GM12878 (cell line): ENCODE results near the gene BAHD1. TPM values are rescaled to one million over a fixed set of nuclear protein-coding genes. Genes with fewer than 3 reads are reported as not detected.

Experiments
- ATAC-seq: fragments of 200-7000 bp; cut with Tn5 transposase; 3 replicates; pipeline ENCODE4 v1.9.1; 2020; ENCODE audit warnings: mild to moderate bottlenecking, moderate library complexity
- BruUV-seq: library from RNA; stranded (reverse); fragments of 400-500 nt; replicated peaks from 2 replicates; lab custom pipeline; 2021; lab: Mats Ljungman, UMichigan
- CTCF ChIA-PET: fragments of 300-600 bp; sonication (Branson Sonifier 250); formaldehyde crosslinking; extraction: SDS; loops from one replicate; lab custom pipeline; 2021; ENCODE audit warnings: inconsistent platforms; lab: Yijun Ruan, JAX
- POLR2A ChIA-PET: fragments of 350-600 bp; formaldehyde crosslinking; extraction: SDS; loops from one replicate; lab custom pipeline; 2021; ENCODE audit warnings: inconsistent platforms; lab: Charles Lee
- RAD21 ChIA-PET: fragments of 300-600 bp; sonication (Branson Sonifier 250); formaldehyde crosslinking; loops from one replicate; lab custom pipeline; 2023; ENCODE audit warnings: antibody characterized with exemption; ENCODE audit not compliant: unreplicated experiment; lab: Charles Lee
- SMC1A ChIA-PET: fragments of 300-600 bp; sonication (Branson Sonifier 250); formaldehyde crosslinking; loops from one replicate; lab custom pipeline; 2023; ENCODE audit not compliant: unreplicated experiment, uncharacterized antibody; lab: Charles Lee
- DNase-seq: peaks from one replicate; pipeline ENCODE4 v3.0.0-alpha.2; 2011; ENCODE audit warnings: low read depth, low spot score
- FAIRE-seq: peaks from 3 replicates; lab custom pipeline; 2011; peaks lifted over from hg19 to GRCh38; lab: Jason Lieb, UNC
- H2AFZ ChIP-seq: 2 replicates; pipeline ENCODE4 v1.6.0; 2011; ENCODE audit warnings: low read depth, low read length, control low read depth; ENCODE audit not compliant: control insufficient read depth
- H3K27ac ChIP-seq: 2 replicates; pipeline ENCODE4 v1.5.1; 2011; ENCODE audit warnings: control low read depth; ENCODE audit not compliant: control insufficient read depth, insufficient read depth
- H3K27me3 ChIP-seq, 2 experiments: replicated peaks in 1 of 2; 2 replicates each; pipeline versions ENCODE4 v1.6.0 to v1.6.1; 2011; ENCODE audit warnings: low read length in 1 of 2; ENCODE audit not compliant: control insufficient read depth in 2 of 2, insufficient read depth in 2 of 2
- H3K36me3 ChIP-seq, 2 experiments: 2 replicates each; pipeline ENCODE4 v1.5.1; 2011; ENCODE audit warnings: low read length in 1 of 2; ENCODE audit not compliant: control insufficient read depth in 2 of 2, insufficient read depth in 2 of 2
- H3K4me1 ChIP-seq: 2 replicates; pipeline ENCODE4 v1.6.1; 2011; ENCODE audit warnings: mild to moderate bottlenecking, low read length, moderate library complexity, mixed read lengths; ENCODE audit not compliant: control insufficient read depth, insufficient read depth
- H3K4me2 ChIP-seq: 2 replicates; pipeline ENCODE4 v1.6.0; 2011; ENCODE audit warnings: control low read depth; ENCODE audit not compliant: control insufficient read depth, insufficient read depth
- H3K4me3 ChIP-seq: fragments of 200-600 bp; sonication (generic); 2 replicates; pipeline ENCODE4 v1.5.1; 2016
- H3K79me2 ChIP-seq: 2 replicates; pipeline ENCODE4 v1.6.0; 2011; ENCODE audit warnings: low read length; ENCODE audit not compliant: control insufficient read depth, insufficient read depth
- H3K9ac ChIP-seq: 2 replicates; pipeline ENCODE4 v1.8.0; 2011; ENCODE audit warnings: low read length, control low read depth, mixed read lengths; ENCODE audit not compliant: control insufficient read depth, insufficient read depth
- H3K9me3 ChIP-seq: replicated peaks from 3 replicates; pipeline ENCODE4 v1.5.1; 2011; ENCODE audit warnings: mild to moderate bottlenecking, low read length; ENCODE audit not compliant: control insufficient read depth, insufficient read depth
- H4K20me1 ChIP-seq: 2 replicates; pipeline ENCODE4 v1.6.0; 2011; ENCODE audit not compliant: control insufficient read depth, insufficient read depth
- E2F8 ChIP-seq: fragments of 450-650 bp; IDR thresholded peaks from 2 replicates; pipeline ENCODE4 v1.6.1; 2018; ENCODE audit warnings: mild to moderate bottlenecking, low read depth, moderate library complexity; ENCODE audit not compliant: partially characterized antibody
- MTA3 ChIP-seq: IDR thresholded peaks from 2 replicates; pipeline ENCODE4 v1.6.1; 2012; ENCODE audit warnings: low read length, inconsistent platforms, borderline replicate concordance
- NFXL1 ChIP-seq: fragments of 450-650 bp; IDR thresholded peaks from 2 replicates; pipeline ENCODE4 v1.6.1; 2017; ENCODE audit warnings: antibody characterized with exemption, mild to moderate bottlenecking, borderline replicate concordance
- PAX8 ChIP-seq: fragments of 450-650 bp; IDR thresholded peaks from 2 replicates; pipeline ENCODE4 v1.6.1; 2017; ENCODE audit warnings: mild to moderate bottlenecking, moderate library complexity
- RBBP5 ChIP-seq: fragments of 200-600 bp; sonication (generic); conservative IDR thresholded peaks from 2 replicates; pipeline ENCODE4 v1.6.1; 2016
- SMAD1 ChIP-seq: fragments of 450-650 bp; IDR thresholded peaks from 2 replicates; pipeline ENCODE4 v1.6.1; 2018; ENCODE audit warnings: mild to moderate bottlenecking, low read depth; ENCODE audit not compliant: partially characterized antibody
- WGBS: methylation state at CpG from one replicate; pipeline ENCODE4 v1.1.6; 2016; ENCODE audit warnings: low lambda C conversion rate; ENCODE audit not compliant: insufficient replicate concordance, insufficient coverage; ENCODE audit errors: missing lambda C conversion rate; 5-methylcytosine and 5-hydroxymethylcytosine counted together
- in situ Hi-C: fragments of 300-500 bp; cut with MboI; formaldehyde crosslinking; loops from 9 replicates; pipeline ENCODE4 v1.14.3; 2018; ENCODE audit warnings: mixed read lengths
- intact Hi-C: fragments of 100-400 bp; cut with micrococcal nuclease; formaldehyde crosslinking; loops from one replicate; pipeline ENCODE4 v1.14.2; 2022; ENCODE audit not compliant: unreplicated experiment
- polyA plus RNA-seq, 11 experiments: library from polyadenylated mRNA; depleted of rRNA in 4 of 11; unstranded in 6 of 11; stranded (reverse) in 5 of 11; fragments of >200 nt; fragmentation: Nextera tagmentation in 4 of 11; fragmentation: Illumina TruSeq in 1 of 11; extraction: Ambion mirVana in 4 of 11; extraction: Trizol in 1 of 11; gene quantifications; 1 replicate in 1 of 11; 2 replicates in 10 of 11; pipeline versions ENCODE4 v1.2.1 to v1.2.3, GENCODE V29; 2011 to 2016; ENCODE audit warnings: inconsistent platforms in 2 of 11, missing spikeins in 2 of 11, low read depth in 1 of 11
- total RNA-seq, 4 experiments: library from RNA; depleted of rRNA in 3 of 4; stranded (reverse); fragments of >200 nt in 3 of 4; fragmentation: Illumina TruSeq in 1 of 4; extraction: Trizol in 1 of 4; gene quantifications; 2 replicates each; pipeline versions ENCODE4 v1.2.1 to v1.2.3, GENCODE V29; 2013 to 2021

BAHD1 gene
- total and polyA plus RNA-seq, 10 of the 15 experiments (the other 5 are each of a cell fraction or from before 2014, with no cell fraction given), result 0.21 to 21.8 (median 5.8) TPM

DNA sequence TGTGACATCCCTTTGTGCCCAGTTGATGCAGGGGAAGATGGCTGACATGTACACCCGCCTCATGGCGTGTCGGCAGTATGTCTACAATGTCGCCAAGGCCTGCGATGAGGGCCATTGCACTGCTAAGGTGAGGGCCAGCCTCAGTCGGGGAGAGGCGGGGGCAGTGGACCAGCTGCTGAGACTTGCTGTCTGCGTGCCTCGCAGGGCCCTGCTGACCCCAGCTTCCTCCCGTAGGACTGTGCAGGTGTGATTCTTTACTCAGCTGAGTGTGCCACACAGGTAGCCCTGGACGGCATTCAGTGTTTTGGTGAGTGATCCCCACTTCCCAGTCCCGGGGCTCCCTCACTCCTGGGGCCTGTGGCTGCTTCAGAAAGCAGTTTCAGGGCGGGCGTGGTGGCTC is 24.7 kb upstream of the BAHD1 start (continued):
- no peak for TF ChIP-seq SMAD1
- TF ChIP-seq, all 136 proteins: peak for 0

DNA sequence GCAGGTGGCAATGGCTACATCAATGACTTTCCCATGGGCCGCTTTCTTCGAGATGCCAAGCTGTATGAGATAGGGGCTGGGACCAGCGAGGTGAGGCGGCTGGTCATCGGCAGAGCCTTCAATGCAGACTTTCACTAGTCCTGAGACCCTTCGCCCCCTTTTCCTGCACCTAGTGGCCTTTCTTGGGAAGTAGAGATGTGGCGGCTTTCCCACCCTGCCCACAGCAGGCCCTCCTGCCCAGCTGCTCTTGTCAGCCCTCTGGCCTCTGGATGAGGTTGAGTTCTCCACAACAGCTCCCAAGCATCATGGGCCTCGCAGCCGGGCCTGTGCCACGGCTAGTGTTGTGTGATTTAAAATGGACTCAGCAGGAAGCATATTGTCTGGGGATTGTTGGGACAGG is 22.6 kb upstream of the BAHD1 start:
- no peaks in the 10 kb centered on the region for H3K4me1 ChIP-seq
- no peak overlapping the region for H3K4me2 ChIP-seq
- DNase-seq (no peak), FAIRE-seq (no peak), ATAC-seq (no peak)
- ChIA-PET SMC1A (no interaction called here), RAD21 (no interaction called here), CTCF (interaction anchor here (0.8 to 3.2 kb wide), 6 partner anchors 20 to 93 kb away, joined by 3 to 10 read pairs (median 4); no protein-coding TSS in a partner anchor), POLR2A (no interaction called here)
- H3K27ac ChIP-seq, result no peak overlapping the region
- no TSS peak for BruUV-seq
- H3K36me3 ChIP-seq, result peaks cover 13 to 14% of the 10 kb centered on the region in 2 experiments; a peak in 3 of 4 replicates
- no peaks in the 10 kb centered on the region for H4K20me1 ChIP-seq
- H3K27me3 ChIP-seq, result no peaks in the 10 kb centered on the region
- TF ChIP-seq MTA3 (no peak), RBBP5 (no peak), PAX8 (no peak), NFXL1 (no peak), E2F8 (no peak)
- H3K79me2 ChIP-seq, result no peaks in the 10 kb centered on the region
- no peak overlapping the region for H3K9ac ChIP-seq
- no peaks in the 10 kb centered on the region for H3K9me3 ChIP-seq
- no peak overlapping the region for H2AFZ ChIP-seq
- no peak overlapping the region for H3K4me3 ChIP-seq
- intact Hi-C loops (no loop called here), in situ Hi-C loops (no loop called here)
- over 99% methylated on average over 10 of the region's 10 CpGs for WGBS
